Measurements from ENCODE around the gene AGBL1.

The AGBL1 gene

DNA sequence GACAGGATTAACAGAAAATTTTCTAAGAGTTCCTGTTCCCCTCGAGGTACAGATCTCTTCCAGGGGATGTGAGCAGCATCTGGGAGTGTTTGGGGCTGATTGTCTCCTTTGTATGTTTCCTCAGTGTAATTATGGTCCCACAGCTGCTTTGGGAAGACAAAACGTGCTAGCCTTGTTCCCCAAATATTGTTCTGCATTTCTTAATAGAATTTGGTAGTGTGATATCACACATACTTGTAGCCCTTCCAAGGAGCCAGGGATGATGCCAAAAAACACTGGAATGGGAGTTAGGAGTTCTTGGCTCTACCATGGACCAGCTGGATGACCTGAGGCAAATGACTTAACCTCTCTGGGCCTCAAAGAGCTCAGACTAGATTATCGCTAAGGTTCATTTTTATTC, 19.0 kb upstream of the AGBL1 start:
- Histone ChIP-seq H3K27me3 (ENCODE audit: insufficient read depth, poor library complexity, severe bottlenecking) (no peaks in the 10 kb centered on the region), H3K4me3 (replicated peaks; ENCODE audit: insufficient read depth, low read length) (no peak overlapping the region), H3K27ac (replicated peaks) (no peak overlapping the region)
- DNase-seq (ENCODE audit: low read depth in 1 of 2, low spot score in 1 of 2) = no peak
- TF ChIP-seq GABPA (IDR thresholded peaks at IDR 0.05; ENCODE audit: low read depth) = no peak
- TF ChIP-seq, protein P1, sequence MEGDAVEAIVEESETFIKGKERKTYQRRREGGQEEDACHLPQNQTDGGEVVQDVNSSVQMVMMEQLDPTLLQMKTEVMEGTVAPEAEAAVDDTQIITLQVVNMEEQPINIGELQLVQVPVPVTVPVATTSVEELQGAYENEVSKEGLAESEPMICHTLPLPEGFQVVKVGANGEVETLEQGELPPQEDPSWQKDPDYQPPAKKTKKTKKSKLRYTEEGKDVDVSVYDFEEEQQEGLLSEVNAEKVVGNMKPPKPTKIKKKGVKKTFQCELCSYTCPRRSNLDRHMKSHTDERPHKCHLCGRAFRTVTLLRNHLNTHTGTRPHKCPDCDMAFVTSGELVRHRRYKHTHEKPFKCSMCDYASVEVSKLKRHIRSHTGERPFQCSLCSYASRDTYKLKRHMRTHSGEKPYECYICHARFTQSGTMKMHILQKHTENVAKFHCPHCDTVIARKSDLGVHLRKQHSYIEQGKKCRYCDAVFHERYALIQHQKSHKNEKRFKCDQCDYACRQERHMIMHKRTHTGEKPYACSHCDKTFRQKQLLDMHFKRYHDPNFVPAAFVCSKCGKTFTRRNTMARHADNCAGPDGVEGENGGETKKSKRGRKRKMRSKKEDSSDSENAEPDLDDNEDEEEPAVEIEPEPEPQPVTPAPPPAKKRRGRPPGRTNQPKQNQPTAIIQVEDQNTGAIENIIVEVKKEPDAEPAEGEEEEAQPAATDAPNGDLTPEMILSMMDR (IDR thresholded peaks at IDR 0.05; ENCODE audit: insufficient read depth, low read length) = no peak
- TF ChIP-seq, protein P2, sequence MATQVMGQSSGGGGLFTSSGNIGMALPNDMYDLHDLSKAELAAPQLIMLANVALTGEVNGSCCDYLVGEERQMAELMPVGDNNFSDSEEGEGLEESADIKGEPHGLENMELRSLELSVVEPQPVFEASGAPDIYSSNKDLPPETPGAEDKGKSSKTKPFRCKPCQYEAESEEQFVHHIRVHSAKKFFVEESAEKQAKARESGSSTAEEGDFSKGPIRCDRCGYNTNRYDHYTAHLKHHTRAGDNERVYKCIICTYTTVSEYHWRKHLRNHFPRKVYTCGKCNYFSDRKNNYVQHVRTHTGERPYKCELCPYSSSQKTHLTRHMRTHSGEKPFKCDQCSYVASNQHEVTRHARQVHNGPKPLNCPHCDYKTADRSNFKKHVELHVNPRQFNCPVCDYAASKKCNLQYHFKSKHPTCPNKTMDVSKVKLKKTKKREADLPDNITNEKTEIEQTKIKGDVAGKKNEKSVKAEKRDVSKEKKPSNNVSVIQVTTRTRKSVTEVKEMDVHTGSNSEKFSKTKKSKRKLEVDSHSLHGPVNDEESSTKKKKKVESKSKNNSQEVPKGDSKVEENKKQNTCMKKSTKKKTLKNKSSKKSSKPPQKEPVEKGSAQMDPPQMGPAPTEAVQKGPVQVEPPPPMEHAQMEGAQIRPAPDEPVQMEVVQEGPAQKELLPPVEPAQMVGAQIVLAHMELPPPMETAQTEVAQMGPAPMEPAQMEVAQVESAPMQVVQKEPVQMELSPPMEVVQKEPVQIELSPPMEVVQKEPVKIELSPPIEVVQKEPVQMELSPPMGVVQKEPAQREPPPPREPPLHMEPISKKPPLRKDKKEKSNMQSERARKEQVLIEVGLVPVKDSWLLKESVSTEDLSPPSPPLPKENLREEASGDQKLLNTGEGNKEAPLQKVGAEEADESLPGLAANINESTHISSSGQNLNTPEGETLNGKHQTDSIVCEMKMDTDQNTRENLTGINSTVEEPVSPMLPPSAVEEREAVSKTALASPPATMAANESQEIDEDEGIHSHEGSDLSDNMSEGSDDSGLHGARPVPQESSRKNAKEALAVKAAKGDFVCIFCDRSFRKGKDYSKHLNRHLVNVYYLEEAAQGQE (IDR thresholded peaks at IDR 0.05; ENCODE audit: insufficient replicate concordance, low read depth) = no peak
- TF ChIP-seq POLR2AphosphoS5 (IDR thresholded peaks at IDR 0.05; ENCODE audit: low read depth) = no peak
- TF ChIP-seq SPI1 (IDR thresholded peaks at IDR 0.05; ENCODE audit: borderline replicate concordance, low read depth) = no peak

DNA sequence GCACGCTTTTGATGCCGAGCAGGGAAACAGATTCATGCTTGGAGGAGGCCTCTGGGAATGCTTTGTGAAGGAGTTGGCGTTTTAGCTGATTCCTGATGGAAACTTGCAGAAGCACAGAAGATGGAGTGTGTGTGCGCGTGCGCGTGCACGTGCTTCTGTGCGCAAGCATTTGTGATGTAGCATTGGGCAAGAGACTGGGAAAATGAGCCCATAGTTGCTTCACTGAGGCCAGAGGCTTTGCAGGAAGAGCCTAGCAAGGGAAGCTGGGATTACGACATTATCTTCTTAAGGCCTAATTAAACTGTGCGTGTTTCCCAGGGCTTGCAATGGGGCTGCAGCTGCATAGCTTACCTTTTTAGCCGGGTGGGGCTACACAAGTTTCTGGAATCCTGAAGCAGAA, 18.1 kb upstream of the AGBL1 start:
- Histone ChIP-seq H3K27ac (replicated peaks) (no peak overlapping the region), H3K4me3 (replicated peaks; ENCODE audit: insufficient read depth, low read length) (no peak overlapping the region), H3K27me3 (ENCODE audit: insufficient read depth, poor library complexity, severe bottlenecking) (no peaks in the 10 kb centered on the region)
- DNase-seq (ENCODE audit: low read depth in 1 of 2, low spot score in 1 of 2) = peak; percentile 35 to 58
- TF ChIP-seq, protein P2 (IDR thresholded peaks at IDR 0.05; ENCODE audit: insufficient replicate concordance, low read depth) = no peak
- TF ChIP-seq, protein P1 (IDR thresholded peaks at IDR 0.05; ENCODE audit: insufficient read depth, low read length) = no peak
- TF ChIP-seq POLR2AphosphoS5 (IDR thresholded peaks at IDR 0.05; ENCODE audit: low read depth) (peak; percentile 28; the same call in 1 of the 2 replicates), SPI1 (IDR thresholded peaks at IDR 0.05; ENCODE audit: borderline replicate concordance, low read depth) (no peak), GABPA (IDR thresholded peaks at IDR 0.05; ENCODE audit: low read depth) (no peak)

DNA sequence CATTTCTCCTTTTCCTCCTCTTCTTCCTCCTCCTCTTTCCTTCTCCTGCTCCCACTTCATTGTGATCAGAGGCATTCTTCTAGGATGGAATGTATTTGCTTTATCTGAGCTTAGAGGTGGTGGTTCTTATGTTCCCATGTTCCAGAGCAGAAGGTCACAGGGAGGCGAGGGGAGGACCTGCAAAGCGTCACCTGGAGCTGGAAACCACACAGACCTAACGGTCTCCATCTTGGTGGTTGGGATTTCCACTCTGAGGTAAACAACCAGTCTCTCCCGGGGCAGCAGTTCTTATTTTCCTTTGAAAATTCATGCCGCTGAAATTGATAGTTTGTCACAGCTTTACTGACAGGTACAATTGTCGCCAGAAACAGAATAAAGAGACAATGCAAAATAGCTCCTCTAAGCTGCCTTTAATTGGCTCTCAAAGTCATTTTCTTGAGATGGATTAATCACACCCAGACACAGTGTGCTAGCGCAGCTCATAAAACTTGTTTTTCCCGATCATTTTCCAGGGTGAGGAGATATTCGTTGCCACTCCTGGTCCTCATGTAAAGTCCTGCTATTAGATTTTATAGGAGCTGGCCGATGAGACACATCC, 16.9 kb upstream of the AGBL1 start:
- DNase-seq (ENCODE audit: low read depth in 1 of 2, low spot score in 1 of 2) = no peak
- H3K27me3 ChIP-seq (ENCODE audit: insufficient read depth, poor library complexity, severe bottlenecking) = no peaks in the 10 kb centered on the region
- H3K4me3 ChIP-seq (replicated peaks; ENCODE audit: insufficient read depth, low read length) = no peak overlapping the region
- TF ChIP-seq, protein P1 (IDR thresholded peaks at IDR 0.05; ENCODE audit: insufficient read depth, low read length) = no peak
- TF ChIP-seq POLR2AphosphoS5 (IDR thresholded peaks at IDR 0.05; ENCODE audit: low read depth) (no peak), SPI1 (IDR thresholded peaks at IDR 0.05; ENCODE audit: borderline replicate concordance, low read depth) (no peak), GABPA (IDR thresholded peaks at IDR 0.05; ENCODE audit: low read depth) (no peak)
- TF ChIP-seq, protein P2 (IDR thresholded peaks at IDR 0.05; ENCODE audit: insufficient replicate concordance, low read depth) = no peak
- H3K27ac ChIP-seq (replicated peaks) = no peak overlapping the region

Measured in HL-60 (cell line).